ENCODE results near the gene DNAH2. TPM values are rescaled to one million over a fixed set of nuclear protein-coding genes. Genes with fewer than 3 reads are reported as not detected.

The DNAH2 gene
- total RNA-seq, 2 donors from 2014 or later = 0.09 to 4.9 TPM

- intact Hi-C loops (cut with DNase I) = no loop called here
- H3K27ac ChIP-seq = peak overlapping the region; percentile 97 to 99
Observed at GRCh38 chr17:7881276-7882054, 163.9 kb downstream of the DNAH2 start.

GRCh38 chr17:7882068-7882467 lies 164.5 kb downstream of the DNAH2 start:
- Histone ChIP-seq H3K9me3 (no peaks in the 10 kb centered on the region), H3K4me3 (no peak overlapping the region), H3K36me3 (no peaks in the 10 kb centered on the region), H3K4me1 (replicated peaks) (peaks cover 10% of the 10 kb centered on the region), H3K27me3 (replicated peaks; ENCODE audit: insufficient read depth) (no peaks in the 10 kb centered on the region), H3K27ac (peak overlapping the region; percentile 97 to 99)
- TF ChIP-seq CTCF (IDR thresholded peaks at IDR 0.05) = no peak
- TF ChIP-seq POLR2A (IDR thresholded peaks at IDR 0.05) = no peak
- no peak for TF ChIP-seq POLR2AphosphoS5 (IDR thresholded peaks at IDR 0.05)
- DNase-seq (ENCODE audit: low spot score) = no peak
- 47% methylated on average over 7 of the region's 7 CpGs for WGBS
- intact Hi-C loops (cut with DNase I) = no loop called here

More at GRCh38 chr17:7881276-7882054, 163.9 kb downstream of the DNAH2 start:
- TF ChIP-seq POLR2AphosphoS5 (IDR thresholded peaks at IDR 0.05) (peak; percentile 28), POLR2A (IDR thresholded peaks at IDR 0.05) (no peak)
- Histone ChIP-seq H3K9me3 (no peaks in the 10 kb centered on the region), H3K4me1 (replicated peaks) (peaks cover 10% of the 10 kb centered on the region), H3K4me3 (no peak overlapping the region), H3K27me3 (replicated peaks; ENCODE audit: insufficient read depth) (no peaks in the 10 kb centered on the region), H3K36me3 (no peaks in the 10 kb centered on the region)
- peak; percentile 67 for DNase-seq (ENCODE audit: low spot score)
- 18% methylated on average over 7 of the region's 7 CpGs for WGBS

- Histone ChIP-seq H3K9me3 (no peaks in the 10 kb centered on the region), H3K36me3 (no peaks in the 10 kb centered on the region), H3K4me1 (replicated peaks) (peaks cover 10% of the 10 kb centered on the region), H3K27ac (peak overlapping the region; percentile 97 to 99), H3K27me3 (replicated peaks; ENCODE audit: insufficient read depth) (no peaks in the 10 kb centered on the region), H3K4me3 (peak overlapping the region in 1 of 2 donors; percentile 77)
- no peak for DNase-seq (ENCODE audit: low spot score)
- intact Hi-C loops (cut with DNase I) = no loop called here
- WGBS = 39% methylated on average over 3 of the region's 3 CpGs
- no peak for TF ChIP-seq POLR2A (IDR thresholded peaks at IDR 0.05)
- no peak for TF ChIP-seq CTCF (IDR thresholded peaks at IDR 0.05)
- TF ChIP-seq POLR2AphosphoS5 (IDR thresholded peaks at IDR 0.05) = no peak
Observed at GRCh38 chr17:7882629-7883028, 165.1 kb downstream of the DNAH2 start.

Other genes with a start within 250 kb of the DNAH2 start
- 10 to 100 TPM; 60.5 to 69.4 TPM for gene ZBTB4, start 238.1 kb upstream of the DNAH2 start, total RNA-seq
- gene SLC35G6, start 236.3 kb upstream of the DNAH2 start, total RNA-seq = not detected
- 100 to 1,000 TPM in 1 of 2 donors, 10 to 100 TPM in 1; 79.7 to 217 TPM for gene POLR2A, start 233.4 kb upstream of the DNAH2 start, total RNA-seq
- 10 to 100 TPM; 29.9 to 47.9 TPM for gene TNFSF12, start 168.7 kb upstream of the DNAH2 start, total RNA-seq
- gene TNFSF13, start 159.0 kb upstream of the DNAH2 start, total RNA-seq = 10 to 100 TPM; 20.4 to 21.1 TPM
- 10 to 100 TPM; 39.6 to 65.7 TPM for gene SENP3, start 155.8 kb upstream of the DNAH2 start, total RNA-seq
- gene CD68, start 138.1 kb upstream of the DNAH2 start, total RNA-seq = 10 to 100 TPM; 12.3 to 17.3 TPM
- 100 to 1,000 TPM; 101 to 239 TPM for gene MPDU1, start 133.9 kb upstream of the DNAH2 start, total RNA-seq
- gene SOX15, start 127.7 kb upstream of the DNAH2 start, total RNA-seq = 10 to 100 TPM in 1 of 2 donors, 1 to 10 TPM in 1; 6.3 to 15.0 TPM
- 10 to 100 TPM; 27.1 to 51.4 TPM for gene FXR2, start 102.8 kb upstream of the DNAH2 start, total RNA-seq
- gene SAT2, start 89.9 kb upstream of the DNAH2 start, total RNA-seq = 100 to 1,000 TPM in 1 of 2 donors, 10 to 100 TPM in 1; 83.3 to 139 TPM
- 1 to 10 TPM in 1 of 2 donors, not detected in 1; 2.1 TPM for gene SHBG, start 87.6 kb upstream of the DNAH2 start, total RNA-seq
- 10 to 100 TPM in 1 of 2 donors, under 1 TPM in 1; 0.82 to 11.7 TPM for gene ATP1B2, start 66.8 kb upstream of the DNAH2 start, total RNA-seq
- 10 to 100 TPM; 52.3 to 65.0 TPM for gene TP53, start 30.3 kb upstream of the DNAH2 start, total RNA-seq
- 1 to 10 TPM; 8.6 to 9.4 TPM for gene WRAP53, start 29.3 kb upstream of the DNAH2 start, total RNA-seq
- gene EFNB3, start 12.5 kb upstream of the DNAH2 start, total RNA-seq = 1 to 10 TPM; 3.0 to 5.5 TPM
- gene KDM6B, start 116.5 kb downstream of the DNAH2 start, total RNA-seq = 10 to 100 TPM; 12.7 to 30.2 TPM
- gene TMEM88, start 137.3 kb downstream of the DNAH2 start, total RNA-seq = 10 to 100 TPM; 11.1 to 15.7 TPM
- 100 to 1,000 TPM in 1 of 2 donors, 10 to 100 TPM in 1; 74.6 to 163 TPM for gene NAA38, start 139.8 kb downstream of the DNAH2 start, total RNA-seq
- gene CYB5D1, start 140.3 kb downstream of the DNAH2 start, total RNA-seq = 10 to 100 TPM in 1 of 2 donors, 1 to 10 TPM in 1; 5.7 to 20.8 TPM
- 100 to 1,000 TPM; 166 to 196 TPM for gene CHD3, start 171.0 kb downstream of the DNAH2 start, total RNA-seq
- 10 to 100 TPM in 1 of 2 donors, 1 to 10 TPM in 1; 7.8 to 32.4 TPM for gene RNF227, start 198.5 kb downstream of the DNAH2 start, total RNA-seq
- gene KCNAB3, start 212.1 kb downstream of the DNAH2 start, total RNA-seq = 1 to 10 TPM; 1.2 to 4.5 TPM
- 10 to 100 TPM; 57.9 to 70.9 TPM for gene TRAPPC1, start 214.2 kb downstream of the DNAH2 start, total RNA-seq
- gene CNTROB, start 214.5 kb downstream of the DNAH2 start, total RNA-seq = 10 to 100 TPM; 25.2 to 42.0 TPM

Measured in prostate gland (tissue), 2 donors.